Ovary (tissue), 9 donors: Measurements from ENCODE around the gene RNLS. TPM values are rescaled to one million over a fixed set of nuclear protein-coding genes. Genes with fewer than 3 reads are reported as not detected.

Experiments used
- DNase-seq, 5 donors: peaks; one replicate each; pipeline ENCODE4 v3.0.0-alpha.2; 2019 to 2020
- H3K27ac ChIP-seq, 2 donors: fragments of 200-600 bp; one replicate each; pipeline versions ENCODE4 v1.5.1 to v1.8.0; 2019 to 2022
- H3K27me3 ChIP-seq: fragments of 200-600 bp; one replicate; pipeline ENCODE4 v1.8.0; 2022
- H3K36me3 ChIP-seq: fragments of 200-600 bp; sonication (generic); one replicate; pipeline ENCODE4 v1.5.1; 2019
- H3K4me1 ChIP-seq: one replicate; pipeline ENCODE4 v1.8.1; 2013; ENCODE audit warnings: mild to moderate bottlenecking, moderate library complexity; ENCODE audit not compliant: insufficient read depth
- H3K4me3 ChIP-seq: fragments of 200-600 bp; sonication (generic); one replicate; pipeline ENCODE4 v1.5.1; 2017
- H3K9me3 ChIP-seq, 2 donors: fragments of 200-600 bp in 1 of 2; sonication (generic) in 1 of 2; one replicate each; pipeline versions ENCODE4 v1.5.1 to v1.8.1; 2013 to 2019; ENCODE audit warnings: mild to moderate bottlenecking in 1 of 2, moderate library complexity in 1 of 2
- EP300 ChIP-seq: sonication (generic); formaldehyde crosslinking; IDR thresholded peaks from one replicate; pipeline ENCODE4 v1.6.1; 2017; ENCODE audit warnings: antibody characterized with exemption
- POLR2A ChIP-seq: fragments of 450-650 bp; IDR thresholded peaks from one replicate; pipeline ENCODE4 v1.6.1; 2017; ENCODE audit warnings: antibody characterized with exemption, mild to moderate bottlenecking, moderate library complexity
- WGBS, 3 donors: extraction: QIAGEN DNeasy Blood & Tissue Kit in 1 of 3; methylation state at CpG; one replicate each; pipeline versions ENCODE4 v1.1.5 to v1.1.7; 2013 to 2017; 5-methylcytosine and 5-hydroxymethylcytosine counted together
- intact Hi-C, 4 donors: fragments of 100-400 bp; cut with DNase I; formaldehyde crosslinking; loops; one replicate each; pipeline versions ENCODE4 v1.11.0 to v1.15.1; 2022 to 2023
- polyA plus RNA-seq, 2 donors: library from polyadenylated mRNA; stranded (reverse); fragments of 200-250 nt in 1 of 2; fragments of 350-450 nt in 1 of 2; fragmentation: Illumina TruSeq in 1 of 2; extraction: RNeasy Lipid Tissue Mini Kit (QIAGEN cat#74804) in 1 of 2; gene quantifications; one replicate each; pipeline ENCODE4 v1.2.3, GENCODE V29; 2013 to 2014
- total RNA-seq, 7 donors: library from RNA; depleted of rRNA in 2 of 7; stranded (reverse); fragments of >200 nt in 2 of 7; fragmentation: NEBNext Ultra II Directional in 3 of 7; extraction: Animal tissue kit (Norgen Biotek cat#: 25700) in 3 of 7; gene quantifications; one replicate each; pipeline versions ENCODE4 v1.1.0 to v1.2.4, GENCODE V29; 2016 to 2023
- TF ChIP-seq, protein P1 (sequence below), 3 donors: fragments of 450-650 bp in 2 of 3; fragments of 200-600 bp in 1 of 3; IDR thresholded peaks; one replicate each; pipeline versions ENCODE4 v1.5.1 to v1.8.0; 2016 to 2022; ENCODE audit warnings: antibody characterized with exemption in 3 of 3, mild to moderate bottlenecking in 1 of 3
- donor health status: DM: no; HTN: no; CAD: no; lungs with moderate emphysema.
- donor health status: DM: no; HTN: no; CAD: no.
- donor health status: Bipolar disorder and iron deficiency.
- donor health status: DM: yes; HTN: yes; CAD: no.
- donor health status: DM: no; HTN: no; CAD: no.
- donor health status: DM: yes; HTN: yes; CAD: no.

Gene RNLS
- total and polyA plus RNA-seq, 9 donors = 7.5 to 21.9 (median 11.8) TPM

DNA sequence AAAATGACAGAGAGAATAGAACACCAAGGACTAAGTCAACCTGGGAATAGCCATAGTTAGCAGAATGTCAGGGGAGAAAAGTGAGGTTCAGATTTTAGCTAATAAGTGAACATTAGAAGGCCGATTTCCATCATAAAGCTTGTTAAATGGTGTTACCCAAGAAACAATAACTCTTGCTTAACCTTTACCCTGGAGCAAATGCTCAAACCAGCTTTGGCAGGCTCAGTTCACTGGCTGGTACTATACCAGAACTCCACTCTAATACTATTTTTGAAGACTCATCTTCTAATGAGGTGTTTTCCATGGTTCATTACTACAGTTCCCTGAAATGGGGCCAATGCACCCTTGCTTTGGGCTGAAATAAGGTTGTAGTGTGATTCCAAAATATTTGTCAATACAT lies 61.3 kb downstream of the RNLS start:
- no peak overlapping the region for H3K27ac ChIP-seq
- WGBS, 3 donors = 84 to 96% (median 93%) methylated on average over 1 of the region's 1 CpG
- intact Hi-C loops = no loop called here

DNA sequence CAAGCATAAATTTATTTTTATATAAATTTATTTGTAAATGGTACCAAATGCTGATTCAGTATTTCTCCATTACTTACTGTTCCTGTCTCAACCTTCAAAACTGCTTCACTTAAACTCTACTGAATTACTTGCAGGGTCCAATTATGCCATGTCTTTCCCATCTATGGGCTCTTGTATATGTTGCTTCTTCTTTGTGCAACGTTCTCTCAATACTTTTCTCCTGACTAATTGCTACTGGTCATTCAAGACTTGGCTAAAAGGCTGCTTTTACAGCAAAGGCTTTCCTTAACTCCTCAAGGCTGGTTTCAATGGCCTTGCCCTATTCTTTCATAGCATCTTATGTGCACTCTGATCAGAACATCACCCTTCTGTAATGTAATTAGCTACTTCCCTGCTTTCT lies 67.9 kb downstream of the RNLS start:
- intact Hi-C loops = no loop called here
- Histone ChIP-seq H3K4me1 (no peaks in the 10 kb centered on the region), H3K36me3 (no peaks in the 10 kb centered on the region), H3K9me3 (no peaks in the 10 kb centered on the region), H3K27ac (no peak overlapping the region), H3K4me3 (no peak overlapping the region), H3K27me3 (no peaks in the 10 kb centered on the region)
- no peak for DNase-seq
- WGBS, 3 donors = 79 to 83% (median 80%) methylated on average over 1 of the region's 1 CpG
- TF ChIP-seq, protein P1, sequence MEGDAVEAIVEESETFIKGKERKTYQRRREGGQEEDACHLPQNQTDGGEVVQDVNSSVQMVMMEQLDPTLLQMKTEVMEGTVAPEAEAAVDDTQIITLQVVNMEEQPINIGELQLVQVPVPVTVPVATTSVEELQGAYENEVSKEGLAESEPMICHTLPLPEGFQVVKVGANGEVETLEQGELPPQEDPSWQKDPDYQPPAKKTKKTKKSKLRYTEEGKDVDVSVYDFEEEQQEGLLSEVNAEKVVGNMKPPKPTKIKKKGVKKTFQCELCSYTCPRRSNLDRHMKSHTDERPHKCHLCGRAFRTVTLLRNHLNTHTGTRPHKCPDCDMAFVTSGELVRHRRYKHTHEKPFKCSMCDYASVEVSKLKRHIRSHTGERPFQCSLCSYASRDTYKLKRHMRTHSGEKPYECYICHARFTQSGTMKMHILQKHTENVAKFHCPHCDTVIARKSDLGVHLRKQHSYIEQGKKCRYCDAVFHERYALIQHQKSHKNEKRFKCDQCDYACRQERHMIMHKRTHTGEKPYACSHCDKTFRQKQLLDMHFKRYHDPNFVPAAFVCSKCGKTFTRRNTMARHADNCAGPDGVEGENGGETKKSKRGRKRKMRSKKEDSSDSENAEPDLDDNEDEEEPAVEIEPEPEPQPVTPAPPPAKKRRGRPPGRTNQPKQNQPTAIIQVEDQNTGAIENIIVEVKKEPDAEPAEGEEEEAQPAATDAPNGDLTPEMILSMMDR (IDR thresholded peaks at IDR 0.05) = no peak
- TF ChIP-seq EP300 (no peak), POLR2A (no peak)

More for the DNA sequence above, 61.3 kb downstream of the RNLS start:
- no peak for TF ChIP-seq POLR2A
- TF ChIP-seq, protein P1 (IDR thresholded peaks at IDR 0.05) = no peak
- TF ChIP-seq EP300 = no peak
- DNase-seq = no peak
- Histone ChIP-seq H3K36me3 (no peaks in the 10 kb centered on the region), H3K4me1 (no peaks in the 10 kb centered on the region), H3K4me3 (no peak overlapping the region), H3K9me3 (no peaks in the 10 kb centered on the region), H3K27me3 (no peaks in the 10 kb centered on the region)

DNA sequence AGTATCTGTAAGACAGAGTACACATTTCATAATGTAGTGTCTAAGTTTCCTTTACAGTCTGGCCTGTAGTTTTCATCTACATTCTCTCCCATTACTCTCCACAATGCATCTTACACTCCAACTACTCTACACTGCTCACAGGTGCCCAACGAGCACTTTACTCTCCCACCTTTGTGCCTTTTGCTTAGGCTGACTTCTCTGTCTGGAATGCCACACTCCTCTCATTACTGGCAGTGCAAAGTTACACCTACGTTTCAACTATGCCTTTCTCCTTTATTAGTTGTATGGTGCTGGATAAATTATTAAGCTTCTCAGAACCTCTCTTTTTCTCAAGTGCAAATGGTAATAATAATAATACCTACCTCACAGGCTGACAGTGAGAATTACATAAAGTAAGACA lies 70.5 kb downstream of the RNLS start:
- no peaks in the 10 kb centered on the region for H3K36me3 ChIP-seq
- TF ChIP-seq EP300 (no peak), POLR2A (no peak)
- TF ChIP-seq, protein P1 (IDR thresholded peaks at IDR 0.05) = no peak
- WGBS, 3 donors = 75 to 87% (median 81%) methylated on average over 2 of the region's 2 CpGs
- no peak overlapping the region for H3K4me3 ChIP-seq
- no peak overlapping the region for H3K27ac ChIP-seq
- DNase-seq = no peak
- no peaks in the 10 kb centered on the region for H3K4me1 ChIP-seq
- H3K9me3 ChIP-seq = no peaks in the 10 kb centered on the region
- intact Hi-C loops = no loop called here
- H3K27me3 ChIP-seq = no peaks in the 10 kb centered on the region

DNA sequence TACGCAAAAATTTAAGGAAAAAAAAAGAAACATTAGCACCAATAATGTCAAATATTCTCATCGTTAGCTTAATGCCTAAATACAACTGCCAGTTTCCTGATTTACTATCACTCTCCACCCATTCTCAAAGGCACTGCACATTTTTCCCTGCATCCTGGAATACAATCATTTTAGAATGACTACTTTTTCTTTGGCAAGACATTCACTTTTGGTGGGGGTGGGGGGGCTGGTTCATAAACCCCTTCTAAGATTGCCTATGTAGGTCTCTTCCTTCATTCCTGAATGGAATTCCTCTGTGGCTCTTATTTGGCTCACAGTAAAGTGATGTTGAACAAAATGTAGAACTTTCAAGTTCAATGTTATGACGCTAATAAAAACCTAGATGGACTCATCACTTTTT lies 74.3 kb downstream of the RNLS start:
- no peaks in the 10 kb centered on the region for H3K9me3 ChIP-seq
- H3K4me1 ChIP-seq = no peaks in the 10 kb centered on the region
- no peak overlapping the region for H3K27ac ChIP-seq
- H3K27me3 ChIP-seq = no peaks in the 10 kb centered on the region
- no peak overlapping the region for H3K4me3 ChIP-seq
- WGBS, 3 donors = 57 to 80% (median 61%) methylated on average over 3 of the region's 3 CpGs
- intact Hi-C loops = no loop called here
- DNase-seq = no peak
- no peak for TF ChIP-seq EP300
- no peak for TF ChIP-seq POLR2A
- TF ChIP-seq, protein P1 (IDR thresholded peaks at IDR 0.05) = no peak
- no peaks in the 10 kb centered on the region for H3K36me3 ChIP-seq
